ENCODE data around the gene GAS5. TPM values are rescaled to one million over a fixed set of nuclear protein-coding genes. Genes with fewer than 3 reads are reported as not detected.

The GAS5 gene
- total RNA-seq, 3 donors from 2014 or later (not counting 1 experiment from before 2014, with no cell fraction given) = 208 to 299 (median 214) TPM

DNA sequence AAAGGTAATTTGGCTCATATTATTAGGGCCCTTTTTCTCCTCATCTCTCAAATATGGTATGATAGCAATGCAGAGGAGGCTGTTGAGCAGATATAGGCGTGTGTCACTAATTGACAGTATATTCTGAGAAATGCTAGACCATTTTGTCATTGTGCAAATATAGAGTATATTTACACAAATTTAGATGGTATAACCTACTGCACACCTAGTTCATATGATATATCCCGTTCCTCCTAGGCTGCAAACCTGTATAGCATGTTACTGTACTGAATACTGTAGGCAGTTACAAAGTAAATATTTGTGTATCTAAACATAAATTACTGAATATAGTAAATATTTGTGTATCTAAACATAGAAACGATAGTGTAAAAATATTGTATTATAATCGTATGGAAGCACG is 8.9 kb upstream of the GAS5 start:
- Mint-ChIP-seq H3K27me3 (ENCODE audit: low read depth in 2 of 2) (no peaks in the 10 kb centered on the region), H3K4me1 (peaks cover 15 to 17% of the 10 kb centered on the region in 2 donors), H3K9me3 (no peaks in the 10 kb centered on the region), H3K36me3 (peaks cover 20% of the 10 kb centered on the region), H3K27ac (no peak overlapping the region), H3K4me3 (no peak overlapping the region)
- H3K4me1 ChIP-seq (ENCODE audit: control insufficient read depth, insufficient read depth, low read length) = no peaks in the 10 kb centered on the region
- no peak for ATAC-seq
- intact Hi-C loops (cut with micrococcal nuclease) = no loop called here
- no peak for DNase-seq
- no peak overlapping the region for H3K27ac ChIP-seq (ENCODE audit: low read length)
- H3K4me3 ChIP-seq (ENCODE audit: low read length) = no peak overlapping the region
- H3K9me3 ChIP-seq (ENCODE audit: control insufficient read depth, insufficient read depth, low read length) = no peaks in the 10 kb centered on the region
- no peak for TF ChIP-seq CTCF (IDR thresholded peaks at IDR 0.05)
- H3K27me3 ChIP-seq (ENCODE audit: control insufficient read depth, insufficient read depth, low read length) = no peaks in the 10 kb centered on the region
- H3K36me3 ChIP-seq (ENCODE audit: control insufficient read depth, insufficient read depth, low read length) = peaks cover 38% of the 10 kb centered on the region
- WGBS (ENCODE audit: insufficient coverage) = 92% methylated on average over 2 of the region's 5 CpGs

- peaks cover 4% of the 10 kb centered on the region for H3K36me3 Mint-ChIP-seq
- intact Hi-C loops (cut with micrococcal nuclease) = no loop called here
- Histone ChIP-seq H3K27me3 (ENCODE audit: control insufficient read depth, insufficient read depth, low read length) (no peaks in the 10 kb centered on the region), H3K4me3 (ENCODE audit: low read length) (no peak overlapping the region), H3K9me3 (ENCODE audit: control insufficient read depth, insufficient read depth, low read length) (no peaks in the 10 kb centered on the region), H3K4me1 (ENCODE audit: control insufficient read depth, insufficient read depth, low read length) (peaks cover 28% of the 10 kb centered on the region), H3K36me3 (ENCODE audit: control insufficient read depth, insufficient read depth, low read length) (peaks cover 22% of the 10 kb centered on the region), H3K27ac (ENCODE audit: low read length) (no peak overlapping the region)
- peaks cover 55 to 62% of the 10 kb centered on the region in 2 donors for H3K4me1 Mint-ChIP-seq
- ATAC-seq (no peak), DNase-seq (no peak)
- TF ChIP-seq CTCF (IDR thresholded peaks at IDR 0.05) = no peak
- no peaks in the 10 kb centered on the region for H3K9me3 Mint-ChIP-seq
- WGBS (ENCODE audit: insufficient coverage) = 81% methylated on average over 2 of the region's 2 CpGs
- peak overlapping the region; percentile 29 for H3K4me3 Mint-ChIP-seq
- H3K27me3 Mint-ChIP-seq (ENCODE audit: low read depth in 2 of 2) = no peaks in the 10 kb centered on the region
- peak overlapping the region; percentile 91 to 97 for H3K27ac Mint-ChIP-seq
These were observed 3.7 kb upstream of the GAS5 start for GRCh38 chr1:173871500-173871899.

- Mint-ChIP-seq H3K4me3 (no peak overlapping the region), H3K4me1 (peaks cover 59 to 66% of the 10 kb centered on the region in 2 donors), H3K27me3 (ENCODE audit: low read depth in 2 of 2) (no peaks in the 10 kb centered on the region), H3K27ac (peak overlapping the region; percentile 91 to 97), H3K9me3 (no peaks in the 10 kb centered on the region), H3K36me3 (peaks cover 7% of the 10 kb centered on the region)
- no peak for TF ChIP-seq CTCF (IDR thresholded peaks at IDR 0.05)
- no peaks in the 10 kb centered on the region for H3K27me3 ChIP-seq (ENCODE audit: control insufficient read depth, insufficient read depth, low read length)
- no peaks in the 10 kb centered on the region for H3K9me3 ChIP-seq (ENCODE audit: control insufficient read depth, insufficient read depth, low read length)
- DNase-seq (peak in 1 of 2 donors; percentile 14), ATAC-seq (no peak)
- WGBS (ENCODE audit: insufficient coverage) = 87% methylated on average over 5 of the region's 5 CpGs
- no peak overlapping the region for H3K4me3 ChIP-seq (ENCODE audit: low read length)
- H3K4me1 ChIP-seq (ENCODE audit: control insufficient read depth, insufficient read depth, low read length) = peaks cover 28% of the 10 kb centered on the region
- intact Hi-C loops (cut with micrococcal nuclease) = no loop called here
- H3K27ac ChIP-seq (ENCODE audit: low read length) = peak overlapping the region; percentile 57
- H3K36me3 ChIP-seq (ENCODE audit: control insufficient read depth, insufficient read depth, low read length) = peaks cover 25% of the 10 kb centered on the region
These were observed 3.3 kb upstream of the GAS5 start for GRCh38 chr1:173871091-173871490.
